ENCODE results near the gene PPM1B.
"Not testable (repeated sequence)": the region's sequence is repeated elsewhere in the genome, so short reads cannot be mapped to it uniquely, and the experiment has no call there.

Gene PPM1B

GRCh38 chr2:44257802-44258201 lies 89.1 kb downstream of the PPM1B start:
- not testable (repeated sequence) for DNase-seq

GRCh38 chr2:44267269-44267795 lies 98.7 kb downstream of the PPM1B start:
- DNase-seq = no peak

GRCh38 chr2:44267796-44268648 lies 99.3 kb downstream of the PPM1B start:
- DNase-seq = no peak

GRCh38 chr2:44269831-44270230 lies 101.2 kb downstream of the PPM1B start:
- DNase-seq = no peak

GRCh38 chr2:44271296-44271695 lies 102.6 kb downstream of the PPM1B start:
- DNase-seq = no peak

GRCh38 chr2:44273076-44273475 lies 104.4 kb downstream of the PPM1B start:
- DNase-seq = no peak

- no peak for DNase-seq
Observed at GRCh38 chr2:44273596-44273995, 104.9 kb downstream of the PPM1B start.

GRCh38 chr2:44275927-44276303 lies 107.2 kb downstream of the PPM1B start:
- DNase-seq = no peak

- no peak for DNase-seq
Observed at GRCh38 chr2:44277541-44277940, 108.9 kb downstream of the PPM1B start.

GRCh38 chr2:44280869-44281268 lies 112.2 kb downstream of the PPM1B start:
- DNase-seq = no peak

All from activated gamma-delta T cell treated with Interleukin-2 at 50 U/mL for 16 hours (primary cell).